OCI-LY3 (cell line): ENCODE data around the gene ARHGEF28.

Experiments
- CTCF ChIP-seq: fragments of 200-600, 300-600 bp; sonication (generic); IDR thresholded peaks from 2 replicates; pipeline ENCODE4 v1.5.1; 2014; ENCODE audit warnings: antibody characterized with exemption, low read length, low read depth
- EZH2phosphoT487 ChIP-seq: fragments of 200-600 bp; shearing (Covaris generic); IDR thresholded peaks from 2 replicates; pipeline ENCODE4 v1.6.1; 2018; ENCODE audit warnings: antibody characterized with exemption, mixed run types, low read depth

GRCh38 chr5:73964352-73964865, 338.4 kb downstream of the ARHGEF28 start:
- TF ChIP-seq CTCF (no peak), EZH2phosphoT487 (no peak)
